ENCODE measurements around the gene DCAF4. TPM values are rescaled to one million over a fixed set of nuclear protein-coding genes. Genes with fewer than 3 reads are reported as not detected.
A peak's percentile ranks its signal among the peaks of the same experiment; 100 is the strongest.

DCAF4 gene, protein sequence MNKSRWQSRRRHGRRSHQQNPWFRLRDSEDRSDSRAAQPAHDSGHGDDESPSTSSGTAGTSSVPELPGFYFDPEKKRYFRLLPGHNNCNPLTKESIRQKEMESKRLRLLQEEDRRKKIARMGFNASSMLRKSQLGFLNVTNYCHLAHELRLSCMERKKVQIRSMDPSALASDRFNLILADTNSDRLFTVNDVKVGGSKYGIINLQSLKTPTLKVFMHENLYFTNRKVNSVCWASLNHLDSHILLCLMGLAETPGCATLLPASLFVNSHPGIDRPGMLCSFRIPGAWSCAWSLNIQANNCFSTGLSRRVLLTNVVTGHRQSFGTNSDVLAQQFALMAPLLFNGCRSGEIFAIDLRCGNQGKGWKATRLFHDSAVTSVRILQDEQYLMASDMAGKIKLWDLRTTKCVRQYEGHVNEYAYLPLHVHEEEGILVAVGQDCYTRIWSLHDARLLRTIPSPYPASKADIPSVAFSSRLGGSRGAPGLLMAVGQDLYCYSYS
- total RNA-seq: 18.3 and 21.0 TPM in 2 replicates

GRCh38 chr14:72926292-72927028 is at the start of gene DCAF4:
Gene DCAF4 (plus strand): TSS chr14:72926464. CDS start chr14:72937979, 11,515 bp downstream.
- Histone ChIP-seq H3K4me3 (ENCODE audit: insufficient read depth, low read length) (peak within 1 kb of the TSS; percentile 83), H3K4me2 (ENCODE audit: insufficient read depth, low read length) (peak within 1 kb of the TSS; percentile 96), H3K36me3 (ENCODE audit: insufficient read depth, low read length) (no peaks in the 10 kb centered on the region), H3K27me3 (ENCODE audit: insufficient read depth, low read length) (no peaks in the 10 kb centered on the region), H3K4me1 (ENCODE audit: insufficient read depth, low read length) (no peaks in the 10 kb centered on the region), H3K9me3 (ENCODE audit: low read depth, low read length) (no peaks in the 10 kb centered on the region), H3K79me2 (ENCODE audit: insufficient read depth, low read length) (peaks cover 31% of the 10 kb centered on the region), H3K27ac (ENCODE audit: low read depth, low read length) (peak within 1 kb of the TSS; percentile 91), H2AFZ (ENCODE audit: low read length) (peak within 1 kb of the TSS; percentile 93), H4K20me1 (ENCODE audit: insufficient read depth, low read length) (no peaks in the 10 kb centered on the region)
- peak; percentile 99 for DNase-seq (ENCODE audit: insufficient read length, low spot score, missing footprints)
- TF ChIP-seq, protein P1, sequence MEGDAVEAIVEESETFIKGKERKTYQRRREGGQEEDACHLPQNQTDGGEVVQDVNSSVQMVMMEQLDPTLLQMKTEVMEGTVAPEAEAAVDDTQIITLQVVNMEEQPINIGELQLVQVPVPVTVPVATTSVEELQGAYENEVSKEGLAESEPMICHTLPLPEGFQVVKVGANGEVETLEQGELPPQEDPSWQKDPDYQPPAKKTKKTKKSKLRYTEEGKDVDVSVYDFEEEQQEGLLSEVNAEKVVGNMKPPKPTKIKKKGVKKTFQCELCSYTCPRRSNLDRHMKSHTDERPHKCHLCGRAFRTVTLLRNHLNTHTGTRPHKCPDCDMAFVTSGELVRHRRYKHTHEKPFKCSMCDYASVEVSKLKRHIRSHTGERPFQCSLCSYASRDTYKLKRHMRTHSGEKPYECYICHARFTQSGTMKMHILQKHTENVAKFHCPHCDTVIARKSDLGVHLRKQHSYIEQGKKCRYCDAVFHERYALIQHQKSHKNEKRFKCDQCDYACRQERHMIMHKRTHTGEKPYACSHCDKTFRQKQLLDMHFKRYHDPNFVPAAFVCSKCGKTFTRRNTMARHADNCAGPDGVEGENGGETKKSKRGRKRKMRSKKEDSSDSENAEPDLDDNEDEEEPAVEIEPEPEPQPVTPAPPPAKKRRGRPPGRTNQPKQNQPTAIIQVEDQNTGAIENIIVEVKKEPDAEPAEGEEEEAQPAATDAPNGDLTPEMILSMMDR (IDR thresholded peaks at IDR 0.05; ENCODE audit: extremely low read depth, low read depth, low read length): no peak

DNA sequence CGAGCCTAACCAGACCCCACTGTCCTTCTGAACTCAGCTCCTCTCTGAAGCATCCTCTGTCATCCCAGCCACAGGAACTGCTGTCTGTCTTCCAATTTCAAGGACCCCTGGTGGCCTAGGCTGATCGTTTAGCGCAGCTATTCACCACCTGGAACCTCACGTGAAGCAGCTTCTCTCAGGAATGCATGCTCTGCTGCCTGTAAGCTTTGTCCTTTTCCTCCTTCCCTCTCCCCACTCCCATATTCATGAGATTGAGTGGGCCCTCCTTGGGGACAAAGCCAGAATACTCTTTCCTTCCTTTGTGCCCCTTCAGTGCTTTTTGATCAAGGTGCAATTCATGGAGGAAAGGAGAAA is 49.6 kb upstream of the DCAF4 start:
- Histone ChIP-seq H3K36me3 (ENCODE audit: insufficient read depth, low read length) (no peaks in the 10 kb centered on the region), H2AFZ (ENCODE audit: low read length) (no peak overlapping the region), H3K4me1 (ENCODE audit: insufficient read depth, low read length) (no peaks in the 10 kb centered on the region), H3K79me2 (ENCODE audit: insufficient read depth, low read length) (peaks cover 6% of the 10 kb centered on the region), H3K27ac (ENCODE audit: low read depth, low read length) (no peak overlapping the region), H4K20me1 (ENCODE audit: insufficient read depth, low read length) (no peaks in the 10 kb centered on the region), H3K4me3 (ENCODE audit: insufficient read depth, low read length) (no peak overlapping the region), H3K9me3 (ENCODE audit: low read depth, low read length) (no peaks in the 10 kb centered on the region), H3K27me3 (ENCODE audit: insufficient read depth, low read length) (no peaks in the 10 kb centered on the region), H3K4me2 (ENCODE audit: insufficient read depth, low read length) (no peak overlapping the region)
- TF ChIP-seq, protein P1 (IDR thresholded peaks at IDR 0.05; ENCODE audit: extremely low read depth, low read depth, low read length): no peak
- no peak for DNase-seq (ENCODE audit: insufficient read length, low spot score, missing footprints)

- TF ChIP-seq, protein P1 (IDR thresholded peaks at IDR 0.05; ENCODE audit: extremely low read depth, low read depth, low read length): no peak
- Histone ChIP-seq H2AFZ (ENCODE audit: low read length) (no peak overlapping the region), H3K27me3 (ENCODE audit: insufficient read depth, low read length) (no peaks in the 10 kb centered on the region), H3K4me1 (ENCODE audit: insufficient read depth, low read length) (no peaks in the 10 kb centered on the region), H3K4me3 (ENCODE audit: insufficient read depth, low read length) (no peak overlapping the region), H3K79me2 (ENCODE audit: insufficient read depth, low read length) (peaks cover 6% of the 10 kb centered on the region), H3K27ac (ENCODE audit: low read depth, low read length) (no peak overlapping the region), H4K20me1 (ENCODE audit: insufficient read depth, low read length) (no peaks in the 10 kb centered on the region), H3K9me3 (ENCODE audit: low read depth, low read length) (no peaks in the 10 kb centered on the region), H3K36me3 (ENCODE audit: insufficient read depth, low read length) (no peaks in the 10 kb centered on the region), H3K4me2 (ENCODE audit: insufficient read depth, low read length) (no peak overlapping the region)
- no peak for DNase-seq (ENCODE audit: insufficient read length, low spot score, missing footprints)
Observed at GRCh38 chr14:72878746-72879145, 47.5 kb upstream of the DCAF4 start.

DNA sequence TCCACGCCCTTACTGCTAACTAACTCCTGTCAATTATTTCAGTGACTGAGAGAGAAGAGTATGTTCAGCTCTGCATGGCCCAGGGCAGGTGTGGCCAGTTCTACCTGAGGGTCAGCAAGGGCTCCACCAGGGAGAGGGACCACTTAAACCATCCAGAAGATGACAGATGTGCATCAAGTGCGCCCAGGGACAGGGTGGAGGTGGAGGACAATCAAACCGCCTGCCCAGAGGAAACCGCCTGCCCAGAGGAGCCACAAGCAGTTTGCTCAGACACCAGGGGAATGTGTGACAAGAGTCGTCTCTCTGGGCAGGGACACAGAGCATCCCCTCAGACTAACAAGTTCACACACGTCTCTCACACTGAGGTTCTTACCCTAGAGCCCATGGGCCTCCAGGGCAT is 46.8 kb upstream of the DCAF4 start:
- Histone ChIP-seq H3K27ac (ENCODE audit: low read depth, low read length) (no peak overlapping the region), H4K20me1 (ENCODE audit: insufficient read depth, low read length) (no peaks in the 10 kb centered on the region), H3K79me2 (ENCODE audit: insufficient read depth, low read length) (peaks cover 6% of the 10 kb centered on the region), H2AFZ (ENCODE audit: low read length) (no peak overlapping the region), H3K4me1 (ENCODE audit: insufficient read depth, low read length) (peaks cover 5% of the 10 kb centered on the region), H3K9me3 (ENCODE audit: low read depth, low read length) (no peaks in the 10 kb centered on the region), H3K36me3 (ENCODE audit: insufficient read depth, low read length) (no peaks in the 10 kb centered on the region), H3K27me3 (ENCODE audit: insufficient read depth, low read length) (no peaks in the 10 kb centered on the region), H3K4me3 (ENCODE audit: insufficient read depth, low read length) (no peak overlapping the region), H3K4me2 (ENCODE audit: insufficient read depth, low read length) (no peak overlapping the region)
- no peak for DNase-seq (ENCODE audit: insufficient read length, low spot score, missing footprints)
- TF ChIP-seq, protein P1 (IDR thresholded peaks at IDR 0.05; ENCODE audit: extremely low read depth, low read depth, low read length): no peak

Data from osteoblast (primary cell).